HTR-8/SVneo (cell line): ENCODE measurements around the gene CPNE2.

Source experiments
- DNase-seq: peaks from one replicate; pipeline ENCODE4 v3.0.0; 2011; ENCODE audit warnings: low spot score, mixed read lengths; ENCODE audit not compliant: insufficient read length
- FAIRE-seq: peaks from 2 replicates; lab custom pipeline; 2011; peaks lifted over from hg19 to GRCh38; lab: Jason Lieb, UNC

CPNE2 gene

GRCh38 chr16:57140931-57141668 lies 48.7 kb downstream of the CPNE2 start:
- DNase-seq: no peak
- FAIRE-seq: no peak

DNA sequence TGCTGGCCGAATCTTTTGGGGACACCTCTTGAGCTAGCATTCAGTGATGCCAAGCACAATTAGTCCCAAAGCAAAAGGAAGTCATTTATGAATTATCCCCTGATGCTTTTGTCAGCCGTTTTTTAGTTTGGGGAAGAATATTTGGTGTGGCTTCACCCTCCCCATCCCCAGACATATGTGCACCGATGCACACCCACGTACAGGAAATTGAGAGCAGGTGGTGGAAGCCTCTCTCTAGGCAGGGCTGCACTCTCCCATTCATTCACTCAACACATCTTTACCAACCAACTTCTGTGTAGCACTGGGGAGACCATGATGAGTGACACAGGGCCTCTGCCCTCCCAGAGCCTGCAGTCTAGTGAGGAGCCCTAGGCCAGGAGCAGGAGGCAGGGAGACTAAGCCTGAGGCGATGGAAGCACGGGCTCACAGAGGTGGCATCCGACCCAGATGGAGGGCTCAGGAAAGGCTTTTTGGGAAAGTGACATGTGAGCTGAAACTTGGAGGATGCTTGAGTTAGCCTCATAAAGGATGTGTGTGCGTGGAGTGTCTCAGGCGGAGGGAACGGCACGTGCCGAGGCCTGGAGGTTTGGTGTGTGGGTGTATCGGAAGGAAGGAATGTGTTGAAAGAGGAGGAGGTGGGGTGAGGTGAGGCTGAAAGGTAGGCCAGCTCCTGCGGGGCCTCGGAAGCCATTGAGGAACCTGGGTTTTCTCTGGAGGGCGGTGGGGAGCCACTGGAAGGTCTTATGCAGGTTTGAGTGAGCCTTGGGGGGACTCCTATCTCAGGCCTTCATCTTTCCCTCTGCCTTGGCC lies 49.6 kb downstream of the CPNE2 start:
- DNase-seq (no peak), FAIRE-seq (no peak)

- DNase-seq (no peak), FAIRE-seq (no peak)
Measured at GRCh38 chr16:57143149-57143921, 51.0 kb downstream of the CPNE2 start.

GRCh38 chr16:57144027-57144426 lies 51.6 kb downstream of the CPNE2 start:
- FAIRE-seq (no peak), DNase-seq (no peak)

GRCh38 chr16:57145046-57146021 lies 53.0 kb downstream of the CPNE2 start:
- FAIRE-seq (no peak), DNase-seq (no peak)

- DNase-seq (no peak), FAIRE-seq (no peak)
Measured at GRCh38 chr16:57146040-57146647, 53.8 kb downstream of the CPNE2 start.

- FAIRE-seq (no peak), DNase-seq (no peak)
Measured at GRCh38 chr16:57146735-57147134, 54.4 kb downstream of the CPNE2 start.

DNA sequence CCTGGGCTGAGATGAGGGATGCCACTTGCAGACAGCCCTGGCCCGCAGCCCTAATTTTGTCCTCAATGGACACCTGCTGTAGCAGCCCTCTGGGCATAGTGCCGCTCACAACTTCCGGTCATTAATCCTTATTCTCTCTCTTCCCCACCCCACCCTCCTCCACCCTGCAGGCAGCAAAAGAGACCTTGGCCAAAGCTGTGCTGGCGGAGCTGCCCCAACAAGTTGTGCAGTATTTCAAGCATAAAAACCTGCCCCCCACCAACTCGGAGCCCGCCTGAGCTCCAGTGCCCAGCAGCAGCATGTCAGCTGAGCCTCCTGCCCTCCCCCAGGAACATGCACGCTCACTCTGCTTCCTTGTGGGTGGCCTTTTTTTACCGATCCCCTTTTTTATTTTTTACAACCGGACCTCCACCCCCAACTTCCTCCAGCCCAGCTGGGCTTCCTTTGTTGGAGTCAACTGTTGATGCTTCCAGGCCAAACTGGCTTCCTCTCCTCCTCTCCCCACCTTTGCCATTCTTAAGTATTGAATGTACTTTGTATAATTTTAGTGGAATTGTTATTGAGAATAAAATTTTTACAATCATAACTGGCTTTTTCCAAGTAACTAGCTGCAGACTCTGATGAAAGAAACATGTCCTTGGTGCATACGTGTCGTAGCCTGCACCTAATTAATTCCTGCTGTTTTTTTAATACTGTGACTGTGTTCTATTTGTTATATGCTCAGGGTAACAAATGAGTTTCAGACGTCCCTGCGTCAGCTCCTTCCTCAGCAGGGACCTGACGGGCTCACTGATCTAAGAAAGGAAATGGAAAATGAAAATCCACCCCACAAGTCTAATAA lies 55.2 kb downstream of the CPNE2 start:
- no peak for DNase-seq

GRCh38 chr16:57148481-57148880 lies 56.1 kb downstream of the CPNE2 start:
- DNase-seq (no peak), FAIRE-seq (no peak)

More for the DNA sequence above, 55.2 kb downstream of the CPNE2 start:
- no peak for FAIRE-seq

DNA sequence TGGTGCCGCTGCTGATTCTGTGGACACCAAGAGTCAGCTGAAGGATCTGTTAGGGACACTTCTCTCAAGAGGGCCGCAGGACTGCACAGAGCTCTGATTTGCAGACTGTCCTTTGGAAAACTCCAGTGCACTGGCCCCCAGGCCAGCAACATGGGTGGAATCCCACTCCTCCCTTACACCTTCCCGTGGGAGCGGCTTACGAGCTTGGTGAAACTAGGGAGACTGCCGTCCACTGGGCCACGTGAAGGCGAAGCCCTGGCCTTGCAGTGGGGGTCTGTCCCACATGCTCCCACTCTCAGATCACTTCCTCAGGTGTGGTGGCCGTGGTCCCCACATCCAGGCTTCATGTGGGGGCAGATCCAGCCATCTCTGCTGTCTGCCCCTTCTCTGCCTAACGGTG lies 57.0 kb downstream of the CPNE2 start:
- no peak for FAIRE-seq
- DNase-seq: no peak

GRCh38 chr16:57150682-57151330 lies 58.4 kb downstream of the CPNE2 start:
- FAIRE-seq: no peak

DNA sequence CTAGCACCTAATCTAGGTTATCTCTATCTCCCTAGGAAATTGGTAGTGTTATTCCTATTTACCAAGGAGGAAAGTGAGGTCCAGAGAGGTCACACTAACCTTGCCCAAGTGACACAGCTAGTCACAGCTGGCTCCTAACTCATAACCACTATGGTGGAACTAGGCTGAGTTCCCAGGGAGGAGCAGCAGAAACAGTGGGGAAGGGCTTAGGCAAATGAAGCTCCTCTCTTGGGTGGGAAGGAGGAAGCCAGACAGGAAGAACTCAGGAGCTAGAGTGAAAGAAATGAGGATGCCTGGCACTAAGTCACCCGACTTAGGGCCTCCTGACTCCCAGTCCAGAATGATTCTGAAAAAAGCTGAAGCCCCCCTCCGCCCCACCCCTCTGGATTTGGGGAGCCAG lies 59.0 kb downstream of the CPNE2 start:
- DNase-seq (no peak), FAIRE-seq (no peak)

More at GRCh38 chr16:57150682-57151330, 58.4 kb downstream of the CPNE2 start:
- DNase-seq: no peak

DNA sequence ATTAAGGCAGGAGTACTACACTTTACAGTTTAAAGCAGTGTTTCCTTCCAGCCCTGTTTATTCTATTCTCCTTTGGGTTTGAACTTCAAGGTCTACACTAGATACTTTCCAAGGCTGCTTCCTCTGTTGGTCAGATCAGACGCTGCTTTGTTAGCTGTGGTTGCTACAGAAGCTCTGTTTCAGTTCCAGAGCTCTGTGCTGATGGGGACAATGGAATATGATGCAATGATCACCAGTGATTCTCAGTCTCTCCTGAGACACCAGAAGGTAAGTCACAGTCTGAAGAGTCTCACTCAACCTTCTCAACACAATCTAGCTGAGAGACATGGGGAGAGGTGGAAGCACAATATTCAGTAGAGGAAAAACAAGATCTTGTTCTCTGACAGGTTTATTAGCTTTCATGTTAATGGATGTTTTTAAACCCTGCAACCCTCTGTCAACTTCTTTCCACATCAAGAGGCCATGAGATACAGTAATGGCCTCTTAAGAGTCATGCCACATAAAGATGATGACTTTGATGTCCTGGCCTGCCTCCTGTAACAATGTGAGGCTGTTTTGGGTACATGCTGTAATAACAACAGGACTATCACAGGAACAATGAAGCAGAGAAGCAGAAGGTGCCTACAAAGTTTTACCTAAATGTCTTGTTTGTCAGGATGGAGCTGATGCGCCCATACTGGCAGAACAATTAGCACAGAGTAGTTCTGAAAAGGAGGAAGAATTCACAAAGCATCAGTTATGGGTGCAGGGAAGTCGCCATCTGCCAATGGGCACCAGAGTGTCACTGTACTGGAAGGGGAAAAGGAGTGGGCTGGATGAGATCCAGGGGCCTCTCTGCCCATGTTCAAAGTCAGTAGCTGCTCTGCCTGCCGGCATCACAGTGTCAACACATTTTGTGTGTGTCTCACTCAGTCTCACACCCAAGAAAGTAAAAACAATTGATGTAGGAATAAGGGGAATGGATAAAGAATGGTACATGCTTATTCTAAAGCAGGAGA lies 60.0 kb downstream of the CPNE2 start:
- FAIRE-seq: no peak

GRCh38 chr16:57153841-57154240 lies 61.5 kb downstream of the CPNE2 start:
- FAIRE-seq: no peak

More for the DNA sequence above, 60.0 kb downstream of the CPNE2 start:
- no peak for DNase-seq

DNA sequence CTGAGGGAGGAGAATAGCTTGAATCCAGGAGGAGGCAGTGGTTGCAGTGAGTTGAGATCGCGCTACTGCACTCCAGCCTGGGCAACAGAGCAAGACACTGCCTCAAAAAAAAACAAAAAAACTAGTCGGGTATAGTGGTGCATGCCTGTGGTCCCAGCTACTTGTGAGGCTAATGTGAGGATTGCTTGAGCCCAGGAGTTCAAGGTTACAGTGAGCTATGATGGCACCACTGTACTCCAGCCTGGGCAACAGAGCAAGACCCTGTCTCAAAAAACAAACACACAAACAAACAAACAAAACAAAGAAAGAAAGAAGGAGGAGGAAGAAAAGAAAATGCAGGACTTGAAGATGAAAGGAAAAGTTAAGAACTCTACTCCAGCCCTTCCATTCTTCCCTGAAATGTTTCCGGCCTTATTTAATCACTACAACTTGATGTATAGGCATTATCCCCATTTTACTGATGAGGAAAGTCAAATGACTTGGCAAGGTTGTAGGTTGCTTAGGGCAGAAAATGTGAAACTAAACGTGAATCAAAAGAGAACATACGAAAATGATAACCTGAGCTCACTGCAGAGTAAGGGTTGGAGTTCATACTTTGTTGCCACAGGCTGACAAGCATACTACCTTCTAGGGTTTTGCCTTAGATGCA lies 63.4 kb downstream of the CPNE2 start:
- FAIRE-seq (no peak), DNase-seq (no peak)

More at GRCh38 chr16:57153841-57154240, 61.5 kb downstream of the CPNE2 start:
- no peak for DNase-seq

DNA sequence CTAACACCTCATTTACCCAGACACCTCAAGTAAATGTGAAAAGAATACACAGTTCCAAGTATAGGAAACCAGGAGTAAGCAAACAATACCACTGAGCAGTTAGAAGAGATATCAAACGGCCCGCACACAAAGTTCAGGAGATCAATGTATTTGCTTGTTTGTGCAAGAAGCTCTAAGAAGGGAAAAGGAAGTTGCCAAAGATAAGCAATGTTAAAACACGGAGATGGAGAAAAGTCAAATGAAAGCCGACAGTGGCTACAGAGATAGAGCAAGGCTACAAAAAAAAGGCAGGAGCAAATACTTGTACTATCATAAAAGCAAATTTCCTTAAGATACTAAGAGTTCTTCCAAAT lies 63.9 kb downstream of the CPNE2 start:
- no peak for FAIRE-seq
- DNase-seq: no peak
